ENCODE results near the gene CNIH2. TPM values are rescaled to one million over a fixed set of nuclear protein-coding genes. Genes with fewer than 3 reads are reported as not detected.

Gene CNIH2
- total and polyA plus RNA-seq, 2 donors (not counting 1 experiment from before 2014, with no cell fraction given) = 0.17 to 0.57 TPM

DNA sequence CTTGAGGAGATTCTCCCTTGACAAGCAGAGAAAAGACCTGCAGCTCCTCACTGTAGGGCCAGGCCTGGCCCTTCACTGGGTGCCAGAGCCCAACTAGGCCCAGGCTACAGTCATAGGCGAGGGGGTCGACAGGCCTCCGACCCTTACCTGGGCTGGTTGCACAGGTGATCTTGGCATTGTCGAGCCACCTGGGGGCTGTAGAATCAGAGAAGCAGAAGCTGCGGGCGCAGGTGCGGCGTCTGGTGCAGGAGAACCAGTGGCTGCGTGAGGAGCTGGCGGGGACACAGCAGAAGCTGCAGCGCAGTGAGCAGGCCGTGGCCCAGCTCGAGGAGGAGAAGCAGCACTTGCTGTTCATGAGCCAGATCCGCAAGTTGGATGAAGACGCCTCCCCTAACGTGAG, 16.4 kb upstream of the CNIH2 start:
- no peak for DNase-seq (ENCODE audit: low read depth in 2 of 2)
- peaks cover 25% of the 10 kb centered on the region for H3K36me3 ChIP-seq (ENCODE audit: control insufficient read depth, insufficient read depth, low read length)
- H3K4me3 ChIP-seq (replicated peaks in 1 of 4; ENCODE audit: control extremely low read depth in 1 of 4, insufficient read depth in 1 of 4, low read depth in 3 of 4, low read length in 4 of 4) = no peak overlapping the region
- H3K4me2 ChIP-seq (ENCODE audit: extremely low read depth, insufficient read depth, low read length) = no peak overlapping the region
- H2AFZ ChIP-seq (ENCODE audit: low read length) = no peak overlapping the region
- no peak overlapping the region for H3K9ac ChIP-seq (ENCODE audit: insufficient read depth, low read length)
- H4K20me1 ChIP-seq (ENCODE audit: control insufficient read depth, extremely low read depth, insufficient read depth, low read length) = no peaks in the 10 kb centered on the region
- peaks cover 4% of the 10 kb centered on the region for H3K79me2 ChIP-seq (ENCODE audit: control insufficient read depth, insufficient read depth, low read length)
- no peak overlapping the region for H3K27ac ChIP-seq (ENCODE audit: insufficient read depth, low read length)
- H3K27me3 ChIP-seq (ENCODE audit: control insufficient read depth, insufficient read depth, low read length) = no peaks in the 10 kb centered on the region
- no peaks in the 10 kb centered on the region for H3K9me3 ChIP-seq (ENCODE audit: control insufficient read depth, insufficient read depth, low read depth, low read length)
- no peak for TF ChIP-seq EZH2 (IDR thresholded peaks at IDR 0.05; ENCODE audit: low read length, missing control alignments)
- TF ChIP-seq, protein P1, sequence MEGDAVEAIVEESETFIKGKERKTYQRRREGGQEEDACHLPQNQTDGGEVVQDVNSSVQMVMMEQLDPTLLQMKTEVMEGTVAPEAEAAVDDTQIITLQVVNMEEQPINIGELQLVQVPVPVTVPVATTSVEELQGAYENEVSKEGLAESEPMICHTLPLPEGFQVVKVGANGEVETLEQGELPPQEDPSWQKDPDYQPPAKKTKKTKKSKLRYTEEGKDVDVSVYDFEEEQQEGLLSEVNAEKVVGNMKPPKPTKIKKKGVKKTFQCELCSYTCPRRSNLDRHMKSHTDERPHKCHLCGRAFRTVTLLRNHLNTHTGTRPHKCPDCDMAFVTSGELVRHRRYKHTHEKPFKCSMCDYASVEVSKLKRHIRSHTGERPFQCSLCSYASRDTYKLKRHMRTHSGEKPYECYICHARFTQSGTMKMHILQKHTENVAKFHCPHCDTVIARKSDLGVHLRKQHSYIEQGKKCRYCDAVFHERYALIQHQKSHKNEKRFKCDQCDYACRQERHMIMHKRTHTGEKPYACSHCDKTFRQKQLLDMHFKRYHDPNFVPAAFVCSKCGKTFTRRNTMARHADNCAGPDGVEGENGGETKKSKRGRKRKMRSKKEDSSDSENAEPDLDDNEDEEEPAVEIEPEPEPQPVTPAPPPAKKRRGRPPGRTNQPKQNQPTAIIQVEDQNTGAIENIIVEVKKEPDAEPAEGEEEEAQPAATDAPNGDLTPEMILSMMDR (conservative IDR thresholded peaks at IDR 0.05 in 1 of 2, IDR thresholded peaks at IDR 0.05 in 1 of 2; ENCODE audit: low read depth in 1 of 2, low read length in 2 of 2) = no peak
- H3K4me1 ChIP-seq (ENCODE audit: control insufficient read depth, extremely low read depth, insufficient read depth, low read length) = peaks cover 3% of the 10 kb centered on the region

DNA sequence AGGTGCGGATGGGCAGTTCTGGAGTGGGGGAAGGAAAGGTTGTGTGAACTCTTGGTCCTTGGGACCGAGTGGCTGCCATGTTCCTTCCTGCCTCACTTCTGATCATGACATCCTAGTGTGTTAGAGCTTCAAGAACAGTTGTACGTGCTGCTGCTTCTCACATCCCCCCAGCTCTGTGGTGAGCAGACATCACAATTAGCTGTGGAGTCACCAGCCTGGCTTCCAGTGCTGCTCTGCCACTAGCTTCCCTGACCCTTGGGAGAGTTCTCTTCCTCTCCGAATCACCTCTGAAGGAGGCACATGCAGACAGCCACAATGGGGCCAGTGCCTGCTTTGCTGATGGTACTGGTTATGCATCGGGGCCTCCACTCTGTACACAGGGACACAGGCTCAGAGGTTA, 15.8 kb upstream of the CNIH2 start:
- Histone ChIP-seq H3K9ac (ENCODE audit: insufficient read depth, low read length) (no peak overlapping the region), H3K27me3 (ENCODE audit: control insufficient read depth, insufficient read depth, low read length) (no peaks in the 10 kb centered on the region), H3K27ac (ENCODE audit: insufficient read depth, low read length) (no peak overlapping the region), H3K36me3 (ENCODE audit: control insufficient read depth, insufficient read depth, low read length) (peaks cover 25% of the 10 kb centered on the region), H4K20me1 (ENCODE audit: control insufficient read depth, extremely low read depth, insufficient read depth, low read length) (no peaks in the 10 kb centered on the region), H3K9me3 (ENCODE audit: control insufficient read depth, insufficient read depth, low read depth, low read length) (no peaks in the 10 kb centered on the region), H3K4me3 (replicated peaks in 1 of 4; ENCODE audit: control extremely low read depth in 1 of 4, insufficient read depth in 1 of 4, low read depth in 3 of 4, low read length in 4 of 4) (no peak overlapping the region), H2AFZ (ENCODE audit: low read length) (no peak overlapping the region), H3K4me2 (ENCODE audit: extremely low read depth, insufficient read depth, low read length) (no peak overlapping the region), H3K79me2 (ENCODE audit: control insufficient read depth, insufficient read depth, low read length) (peaks cover 4% of the 10 kb centered on the region), H3K4me1 (ENCODE audit: control insufficient read depth, extremely low read depth, insufficient read depth, low read length) (peaks cover 3% of the 10 kb centered on the region)
- no peak for DNase-seq (ENCODE audit: low read depth in 2 of 2)
- TF ChIP-seq EZH2 (IDR thresholded peaks at IDR 0.05; ENCODE audit: low read length, missing control alignments) = no peak
- TF ChIP-seq, protein P1 (conservative IDR thresholded peaks at IDR 0.05 in 1 of 2, IDR thresholded peaks at IDR 0.05 in 1 of 2; ENCODE audit: low read depth in 1 of 2, low read length in 2 of 2) = no peak

DNA sequence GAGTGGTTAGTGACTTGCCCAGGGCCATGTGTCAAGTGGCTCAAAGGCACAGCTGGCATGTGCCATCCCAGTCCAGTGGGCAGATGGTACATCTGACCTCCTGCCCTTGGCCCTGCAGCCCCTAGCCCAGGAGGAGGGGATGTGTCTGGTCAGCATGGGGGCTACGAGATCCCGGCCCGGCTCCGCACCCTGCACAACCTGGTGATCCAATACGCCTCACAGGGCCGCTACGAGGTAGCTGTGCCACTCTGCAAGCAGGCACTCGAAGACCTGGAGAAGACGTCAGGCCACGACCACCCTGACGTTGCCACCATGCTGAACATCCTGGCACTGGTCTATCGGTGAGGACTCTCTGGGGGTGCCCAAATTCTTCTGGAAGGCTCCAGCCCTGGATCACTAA, 15.3 kb upstream of the CNIH2 start:
- H3K4me1 ChIP-seq (ENCODE audit: control insufficient read depth, extremely low read depth, insufficient read depth, low read length) = peaks cover 4% of the 10 kb centered on the region
- H2AFZ ChIP-seq (ENCODE audit: low read length) = no peak overlapping the region
- H3K79me2 ChIP-seq (ENCODE audit: control insufficient read depth, insufficient read depth, low read length) = peaks cover 4% of the 10 kb centered on the region
- no peak overlapping the region for H3K27ac ChIP-seq (ENCODE audit: insufficient read depth, low read length)
- no peak overlapping the region for H3K4me2 ChIP-seq (ENCODE audit: extremely low read depth, insufficient read depth, low read length)
- no peak for TF ChIP-seq EZH2 (IDR thresholded peaks at IDR 0.05; ENCODE audit: low read length, missing control alignments)
- H3K9me3 ChIP-seq (ENCODE audit: control insufficient read depth, insufficient read depth, low read depth, low read length) = no peaks in the 10 kb centered on the region
- no peaks in the 10 kb centered on the region for H4K20me1 ChIP-seq (ENCODE audit: control insufficient read depth, extremely low read depth, insufficient read depth, low read length)
- no peak overlapping the region for H3K4me3 ChIP-seq (replicated peaks in 1 of 4; ENCODE audit: control extremely low read depth in 1 of 4, insufficient read depth in 1 of 4, low read depth in 3 of 4, low read length in 4 of 4)
- peaks cover 25% of the 10 kb centered on the region for H3K36me3 ChIP-seq (ENCODE audit: control insufficient read depth, insufficient read depth, low read length)
- no peaks in the 10 kb centered on the region for H3K27me3 ChIP-seq (ENCODE audit: control insufficient read depth, insufficient read depth, low read length)
- no peak for DNase-seq (ENCODE audit: low read depth in 2 of 2)
- no peak overlapping the region for H3K9ac ChIP-seq (ENCODE audit: insufficient read depth, low read length)

Measured in fibroblast of lung (primary cell).